IPS-18c (cell line): ENCODE results near the gene PLTP.

Experiments
- H3K4me3 ChIP-seq: 2 replicates; pipeline ENCODE4 v1.7.0; 2013; ENCODE audit warnings: low read depth, mild to moderate bottlenecking, low read length, moderate library complexity; ENCODE audit not compliant: insufficient read depth
- H3K9me3 ChIP-seq: one replicate; pipeline ENCODE4 v1.6.1; 2013; ENCODE audit warnings: mild to moderate bottlenecking, low read length, moderate library complexity; ENCODE audit not compliant: control insufficient read depth, insufficient read depth

The PLTP gene

GRCh38 chr20:45848969-45849582, 62.9 kb downstream of the PLTP start:
- no peaks in the 10 kb centered on the region for H3K9me3 ChIP-seq
- H3K4me3 ChIP-seq, result no peak overlapping the region
